A673 (cell line): ENCODE measurements around the gene SLC18A2.

Experiments used
- EZH2 ChIP-seq: fragments of 200-600 bp; sonication (generic); IDR thresholded peaks from 2 replicates; pipeline ENCODE4 v1.6.1; 2017; ENCODE audit warnings: borderline replicate concordance, low read depth, mild to moderate bottlenecking, mixed read lengths, antibody characterized with exemption, low read length; ENCODE audit not compliant: poor library complexity, severe bottlenecking
- TF ChIP-seq, protein P1 (sequence below): fragments of 300-800, 200-600 bp; sonication (generic); conservative IDR thresholded peaks from 2 replicates; pipeline ENCODE4 v1.5.1; 2017; ENCODE audit warnings: low read depth, mild to moderate bottlenecking, antibody characterized with exemption, low read length, moderate library complexity, mixed read lengths

DNA sequence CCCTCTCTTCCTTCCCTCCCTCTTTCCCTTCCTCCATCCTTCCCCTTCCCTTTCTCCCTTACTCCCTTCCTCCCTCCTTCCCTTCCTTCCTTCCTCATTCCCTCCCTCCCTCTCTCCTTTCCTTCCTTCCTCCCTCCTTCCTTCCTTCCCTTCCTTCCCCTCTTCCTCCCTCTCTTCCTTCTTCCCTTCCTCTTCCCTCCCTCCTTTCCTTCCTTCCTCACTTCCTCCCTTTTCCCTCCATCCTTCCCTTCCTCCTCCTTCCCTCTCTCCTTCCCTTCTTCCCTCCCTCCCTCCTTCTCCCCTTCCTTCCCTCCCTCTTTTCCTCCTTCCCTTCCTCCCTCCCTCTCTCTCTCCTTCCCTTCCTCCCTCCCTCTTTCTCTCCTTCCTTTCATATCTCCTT, 12.7 kb upstream of the SLC18A2 start:
- TF ChIP-seq EZH2: no peak
- TF ChIP-seq, protein P1, sequence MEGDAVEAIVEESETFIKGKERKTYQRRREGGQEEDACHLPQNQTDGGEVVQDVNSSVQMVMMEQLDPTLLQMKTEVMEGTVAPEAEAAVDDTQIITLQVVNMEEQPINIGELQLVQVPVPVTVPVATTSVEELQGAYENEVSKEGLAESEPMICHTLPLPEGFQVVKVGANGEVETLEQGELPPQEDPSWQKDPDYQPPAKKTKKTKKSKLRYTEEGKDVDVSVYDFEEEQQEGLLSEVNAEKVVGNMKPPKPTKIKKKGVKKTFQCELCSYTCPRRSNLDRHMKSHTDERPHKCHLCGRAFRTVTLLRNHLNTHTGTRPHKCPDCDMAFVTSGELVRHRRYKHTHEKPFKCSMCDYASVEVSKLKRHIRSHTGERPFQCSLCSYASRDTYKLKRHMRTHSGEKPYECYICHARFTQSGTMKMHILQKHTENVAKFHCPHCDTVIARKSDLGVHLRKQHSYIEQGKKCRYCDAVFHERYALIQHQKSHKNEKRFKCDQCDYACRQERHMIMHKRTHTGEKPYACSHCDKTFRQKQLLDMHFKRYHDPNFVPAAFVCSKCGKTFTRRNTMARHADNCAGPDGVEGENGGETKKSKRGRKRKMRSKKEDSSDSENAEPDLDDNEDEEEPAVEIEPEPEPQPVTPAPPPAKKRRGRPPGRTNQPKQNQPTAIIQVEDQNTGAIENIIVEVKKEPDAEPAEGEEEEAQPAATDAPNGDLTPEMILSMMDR: no peak
